WTC11 (cell line): Measurements from ENCODE around the gene IL16. TPM values are rescaled to one million over a fixed set of nuclear protein-coding genes. Genes with fewer than 3 reads are reported as not detected.

Source experiments
- ATAC-seq: fragments of 200-7000 bp; cut with Tn5 transposase; 2 replicates; pipeline ENCODE4 v1.10.0; 2021; ENCODE audit warnings: mild to moderate bottlenecking, moderate library complexity
- CTCF ChIA-PET: fragments of 300-600 bp; sonication (Branson Sonifier 250); formaldehyde crosslinking; loops from one replicate; lab custom pipeline; 2021; ENCODE audit warnings: antibody characterized with exemption; lab: Charles Lee
- POLR2A ChIA-PET: fragments of 350-600 bp; sonication (Branson Sonifier 250); formaldehyde crosslinking; loops from one replicate; lab custom pipeline; 2021; ENCODE audit warnings: antibody characterized with exemption; lab: Charles Lee
- DNase-seq: peaks from one replicate; pipeline ENCODE4 v3.0.0; 2021; ENCODE audit warnings: low spot score
- H3K27ac Mint-ChIP-seq: 2 replicates; pipeline ENCODE4 v1.8.0; 2021; ENCODE audit warnings: mixed read lengths
- H3K27me3 Mint-ChIP-seq: 2 replicates; pipeline ENCODE4 v1.8.0; 2021; ENCODE audit warnings: low read depth, mild to moderate bottlenecking, moderate library complexity, mixed read lengths
- H3K36me3 Mint-ChIP-seq: 2 replicates; pipeline ENCODE4 v1.8.0; 2021; ENCODE audit warnings: mixed read lengths
- H3K4me1 Mint-ChIP-seq: 2 replicates; pipeline ENCODE4 v1.8.0; 2022; ENCODE audit warnings: mixed read lengths
- H3K4me3 Mint-ChIP-seq: 2 replicates; pipeline ENCODE4 v1.8.0; 2021; ENCODE audit warnings: mild to moderate bottlenecking, moderate library complexity, mixed read lengths
- H3K9me3 Mint-ChIP-seq: 2 replicates; pipeline ENCODE4 v1.8.0; 2021; ENCODE audit warnings: mixed read lengths
- AR ChIP-seq: fragments of 250-450 bp; sonication (Bioruptor Pico); IDR thresholded peaks from 2 replicates; pipeline ENCODE4 v1.9.0; 2021; ENCODE audit warnings: mild to moderate bottlenecking
- ATF2 ChIP-seq: sonication (generic); formaldehyde crosslinking; IDR thresholded peaks from 2 replicates; pipeline ENCODE4 v1.8.1; 2022; ENCODE audit warnings: low read depth, missing genetic modification reagents, borderline replicate concordance
- CBFB ChIP-seq: sonication (generic); formaldehyde crosslinking; IDR thresholded peaks from 2 replicates; pipeline ENCODE4 v1.8.1; 2022; ENCODE audit warnings: mild to moderate bottlenecking, low read depth, missing genetic modification reagents
- CREB1 ChIP-seq: sonication (generic); formaldehyde crosslinking; IDR thresholded peaks from 2 replicates; pipeline ENCODE4 v1.8.0; 2023; ENCODE audit warnings: mild to moderate bottlenecking, missing genetic modification reagents
- ETV6 ChIP-seq: sonication (generic); formaldehyde crosslinking; IDR thresholded peaks from 2 replicates; pipeline ENCODE4 v1.8.1; 2022; ENCODE audit warnings: mild to moderate bottlenecking, missing genetic modification reagents
- ZNF425 ChIP-seq: fragments of 250-450 bp; sonication (Bioruptor Pico); conservative IDR thresholded peaks from 2 replicates; pipeline ENCODE4 v1.9.0; 2021; ENCODE audit warnings: mild to moderate bottlenecking
- ZNF512 ChIP-seq: sonication (generic); formaldehyde crosslinking; IDR thresholded peaks from 2 replicates; pipeline ENCODE4 v1.8.1; 2022; ENCODE audit warnings: missing genetic modification reagents, borderline replicate concordance
- total RNA-seq: library from RNA; stranded (reverse); gene quantifications from 3 replicates; pipeline ENCODE4 v1.2.3, GENCODE V29; 2021

Gene IL16
- total RNA-seq, 1 experiment from 2014 or later = 0.61 TPM

- Mint-ChIP-seq H3K36me3 (no peaks in the 10 kb centered on the region), H3K9me3 (no peaks in the 10 kb centered on the region), H3K4me1 (no peaks in the 10 kb centered on the region), H3K4me3 (no peak overlapping the region), H3K27ac (no peak overlapping the region), H3K27me3 (no peaks in the 10 kb centered on the region)
- TF ChIP-seq ETV6 (CRISPR knock-in tag) (no peak), ATF2 (CRISPR knock-in tag) (no peak)
- ATAC-seq (no peak), DNase-seq (no peak)
- CTCF ChIA-PET = interaction anchor here (7.2 kb wide), 1 partner anchor 92 kb away, joined by 61 read pairs; no protein-coding TSS in a partner anchor
- POLR2A ChIA-PET = no interaction called here
These were observed 22.4 kb upstream of the IL16 start for GRCh38 chr15:81174125-81174791.

GRCh38 chr15:81174792-81175327, 21.8 kb upstream of the IL16 start:
- peak; percentile 48 for ATAC-seq
- no peaks in the 10 kb centered on the region for H3K27me3 Mint-ChIP-seq
- POLR2A ChIA-PET = no interaction called here

More at GRCh38 chr15:81174792-81175327, 21.8 kb upstream of the IL16 start:
- no peak for DNase-seq
- Mint-ChIP-seq H3K4me3 (no peak overlapping the region), H3K9me3 (no peaks in the 10 kb centered on the region), H3K4me1 (no peaks in the 10 kb centered on the region), H3K36me3 (no peaks in the 10 kb centered on the region), H3K27ac (no peak overlapping the region)
- CTCF ChIA-PET = interaction anchor here (7.2 kb wide), 1 partner anchor 91 kb away, joined by 61 read pairs; no protein-coding TSS in a partner anchor
- TF ChIP-seq ZNF425 (no peak), ZNF512 (CRISPR knock-in tag) (no peak), CBFB (CRISPR knock-in tag) (no peak), AR (CRISPR knock-in tag) (no peak), CREB1 (CRISPR knock-in tag) (no peak)
